Gastrocnemius medialis (tissue), 4 donors: ENCODE results near the gene CTTNBP2NL. TPM values are rescaled to one million over a fixed set of nuclear protein-coding genes. Genes with fewer than 3 reads are reported as not detected.
A peak's percentile ranks its signal among the peaks of the same experiment; 100 is the strongest.

Experiments
- ATAC-seq, 2 donors: fragments of 150-250 bp; one replicate each; pipeline ENCODE4 v1.9.1; 2016
- DNase-seq, 2 donors: peaks; one replicate each; pipeline ENCODE4 v3.0.0-alpha.2; 2019
- H3K27ac ChIP-seq, 4 donors: fragments of 200-600 bp; sonication (generic); 1 replicate in 1 of 4; 2 replicates in 3 of 4; pipeline ENCODE4 v1.5.1; 2016 to 2018; ENCODE audit warnings: mild to moderate bottlenecking in 2 of 4, moderate library complexity in 1 of 4
- H3K27me3 ChIP-seq, 3 donors: fragments of 200-600 bp; sonication (generic) in 2 of 3; 1 replicate in 1 of 3; 2 replicates in 2 of 3; pipeline versions ENCODE4 v1.5.1 to v1.6.0; 2016 to 2019; ENCODE audit warnings: mild to moderate bottlenecking in 1 of 3, moderate library complexity in 1 of 3
- H3K36me3 ChIP-seq, 2 donors: fragments of 200-600 bp; sonication (generic) in 1 of 2; one replicate each; pipeline ENCODE4 v1.5.1; 2017 to 2018
- H3K4me1 ChIP-seq, 2 donors: fragments of 200-600 bp; sonication (generic) in 1 of 2; one replicate each; pipeline ENCODE4 v1.5.1; 2016 to 2017; ENCODE audit warnings: mild to moderate bottlenecking in 2 of 2
- H3K4me3 ChIP-seq, 4 donors: fragments of 200-600 bp; sonication (generic) in 3 of 4; 1 replicate in 1 of 4; 2 replicates in 3 of 4; pipeline ENCODE4 v1.5.1; 2016 to 2019; ENCODE audit warnings: mild to moderate bottlenecking in 2 of 4
- H3K9me3 ChIP-seq, 3 donors: fragments of 200-600 bp; sonication (generic) in 2 of 3; 1 replicate in 1 of 3; 2 replicates in 2 of 3; pipeline ENCODE4 v1.5.1; 2016 to 2019
- POLR2A ChIP-seq, 2 donors: fragments of 450-650 bp; IDR thresholded peaks; one replicate each; pipeline ENCODE4 v1.6.1; 2017; ENCODE audit warnings: antibody characterized with exemption in 2 of 2, mild to moderate bottlenecking in 2 of 2, moderate library complexity in 2 of 2
- in situ Hi-C, 4 donors: fragments of 200-750 bp; cut with MboI; loops; one replicate each; pipeline versions ENCODE4 v1.15.0 to v1.8.0; 2017; ENCODE audit warnings: low sequenced_read_pairs in 4 of 4
- intact Hi-C: fragments of 100-400 bp; cut with DNase I; formaldehyde crosslinking; loops from one replicate; pipeline ENCODE4 v1.15.1; 2023; ENCODE audit warnings: low total_unique reads
- total RNA-seq, 4 donors: library from RNA; depleted of rRNA; stranded (reverse); fragments of >200 nt; gene quantifications; one replicate each; pipeline versions ENCODE4 v1.1.0 to v1.2.3, GENCODE V29; 2016
- TF ChIP-seq, protein P1 (sequence below), 5 experiments: fragments of 450-650 bp in 3 of 5; fragments of 200-600 bp in 2 of 5; sonication (generic) in 2 of 5; IDR thresholded peaks in 4 of 5; conservative IDR thresholded peaks in 1 of 5; 1 replicate in 4 of 5; 2 replicates in 1 of 5; pipeline ENCODE4 v1.5.1; 2016 to 2019; ENCODE audit warnings: antibody characterized with exemption in 5 of 5, mild to moderate bottlenecking in 3 of 5, moderate library complexity in 3 of 5

Gene CTTNBP2NL
- total RNA-seq, 4 donors from 2014 or later: 2.6 to 7.2 (median 3.9) TPM

- Histone ChIP-seq H3K36me3 (no peaks in the 10 kb centered on the region), H3K4me1 (no peaks in the 10 kb centered on the region), H3K9me3 (no peaks in the 10 kb centered on the region), H3K27me3 (no peaks in the 10 kb centered on the region), H3K4me3 (no peak overlapping the region), H3K27ac (no peak overlapping the region)
- in situ Hi-C loops: no loop called here
- no peak for DNase-seq
- intact Hi-C loops: no loop called here
- TF ChIP-seq POLR2A (IDR thresholded peaks at IDR 0.05): no peak
- TF ChIP-seq, protein P1, sequence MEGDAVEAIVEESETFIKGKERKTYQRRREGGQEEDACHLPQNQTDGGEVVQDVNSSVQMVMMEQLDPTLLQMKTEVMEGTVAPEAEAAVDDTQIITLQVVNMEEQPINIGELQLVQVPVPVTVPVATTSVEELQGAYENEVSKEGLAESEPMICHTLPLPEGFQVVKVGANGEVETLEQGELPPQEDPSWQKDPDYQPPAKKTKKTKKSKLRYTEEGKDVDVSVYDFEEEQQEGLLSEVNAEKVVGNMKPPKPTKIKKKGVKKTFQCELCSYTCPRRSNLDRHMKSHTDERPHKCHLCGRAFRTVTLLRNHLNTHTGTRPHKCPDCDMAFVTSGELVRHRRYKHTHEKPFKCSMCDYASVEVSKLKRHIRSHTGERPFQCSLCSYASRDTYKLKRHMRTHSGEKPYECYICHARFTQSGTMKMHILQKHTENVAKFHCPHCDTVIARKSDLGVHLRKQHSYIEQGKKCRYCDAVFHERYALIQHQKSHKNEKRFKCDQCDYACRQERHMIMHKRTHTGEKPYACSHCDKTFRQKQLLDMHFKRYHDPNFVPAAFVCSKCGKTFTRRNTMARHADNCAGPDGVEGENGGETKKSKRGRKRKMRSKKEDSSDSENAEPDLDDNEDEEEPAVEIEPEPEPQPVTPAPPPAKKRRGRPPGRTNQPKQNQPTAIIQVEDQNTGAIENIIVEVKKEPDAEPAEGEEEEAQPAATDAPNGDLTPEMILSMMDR (IDR thresholded peaks at IDR 0.05 in 4 of 5, conservative IDR thresholded peaks at IDR 0.05 in 1 of 5): no peak
- ATAC-seq: no peak
These were observed 97.3 kb downstream of the CTTNBP2NL start for GRCh38 chr1:112493351-112493750.

DNA sequence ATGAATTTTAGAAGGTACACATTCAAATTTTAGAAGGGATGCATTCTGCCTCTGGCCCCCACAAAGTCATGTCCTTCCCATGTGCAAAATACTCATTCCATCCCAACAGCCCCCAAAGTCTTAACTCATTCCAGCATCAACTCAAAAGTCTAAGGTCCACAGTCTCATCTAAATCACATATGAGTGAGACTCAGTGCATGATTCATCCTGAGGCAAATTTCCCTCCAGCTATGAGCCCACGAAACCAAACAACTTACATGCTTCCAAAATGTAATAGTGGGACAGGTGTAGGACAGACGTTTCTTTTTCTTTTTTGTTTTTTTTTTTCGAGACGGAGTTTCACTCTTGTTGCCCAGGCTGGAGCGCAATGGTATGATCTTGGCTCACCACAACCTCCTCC, 100.3 kb downstream of the CTTNBP2NL start:
- Histone ChIP-seq H3K4me3 (no peak overlapping the region), H3K36me3 (no peaks in the 10 kb centered on the region), H3K27me3 (no peaks in the 10 kb centered on the region), H3K4me1 (no peaks in the 10 kb centered on the region), H3K9me3 (no peaks in the 10 kb centered on the region), H3K27ac (no peak overlapping the region)
- ATAC-seq: no peak
- TF ChIP-seq, protein P1 (IDR thresholded peaks at IDR 0.05 in 4 of 5, conservative IDR thresholded peaks at IDR 0.05 in 1 of 5): no peak
- TF ChIP-seq POLR2A (IDR thresholded peaks at IDR 0.05): no peak
- no peak for DNase-seq
- in situ Hi-C loops: no loop called here
- intact Hi-C loops: no loop called here

DNA sequence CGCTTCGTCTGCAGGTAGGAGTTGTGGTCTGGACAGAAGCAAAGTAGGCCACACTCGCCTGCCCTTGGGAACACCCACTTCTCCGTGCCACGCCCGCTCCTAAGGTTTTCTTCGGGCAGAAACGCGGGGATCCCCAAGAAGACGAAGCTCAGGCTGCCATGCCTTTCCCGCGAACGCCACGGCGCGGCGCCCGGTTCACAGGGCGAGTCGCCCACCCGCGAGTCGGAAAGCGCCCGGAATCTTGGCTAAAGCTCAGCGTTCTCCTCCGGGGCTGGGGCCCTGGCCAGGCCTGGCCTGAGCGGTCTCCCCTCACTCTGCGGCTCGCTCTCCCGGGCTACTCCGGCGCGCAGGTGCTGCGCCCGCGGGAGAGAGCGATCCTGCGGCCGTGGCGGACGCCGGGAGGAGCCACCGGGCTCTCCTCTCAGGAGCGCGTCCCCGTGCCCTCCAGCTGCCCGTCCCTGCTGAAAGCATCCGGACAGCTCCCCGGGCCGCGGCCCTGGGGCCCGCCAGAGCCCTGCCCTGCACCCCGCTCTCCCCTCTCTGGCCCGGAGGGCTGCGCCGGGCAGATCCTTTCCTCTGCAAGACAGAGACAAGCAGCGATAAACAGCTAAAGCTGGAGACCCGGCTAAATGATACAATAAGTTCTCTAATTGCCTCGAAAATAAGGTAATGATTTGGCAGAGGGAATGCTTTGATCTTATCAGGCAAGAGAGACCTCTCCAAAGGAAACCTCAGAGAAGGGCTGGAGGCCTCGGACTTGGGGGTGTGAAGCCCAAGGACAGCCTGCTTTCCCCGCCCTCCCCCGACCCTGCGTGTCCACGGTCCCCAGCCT, 106.0 kb downstream of the CTTNBP2NL start:
- Histone ChIP-seq H3K27ac (no peak overlapping the region), H3K9me3 (no peaks in the 10 kb centered on the region), H3K36me3 (no peaks in the 10 kb centered on the region), H3K4me3 (peak overlapping the region; percentile 56 to 80 (median 57)), H3K4me1 (peaks cover 4 to 8% of the 10 kb centered on the region in 2 donors), H3K27me3 (peaks cover 0 to 17% (median 14%) of the 10 kb centered on the region in 3 donors)
- peak in 1 of 2 donors; percentile 33 for DNase-seq
- in situ Hi-C loops: no loop called here
- ATAC-seq: peak in 1 of 2 donors; percentile 75
- TF ChIP-seq, protein P1 (IDR thresholded peaks at IDR 0.05 in 4 of 5, conservative IDR thresholded peaks at IDR 0.05 in 1 of 5): peak in 4 of 5 experiments; percentile 35 to 68 (median 46)
- TF ChIP-seq POLR2A (IDR thresholded peaks at IDR 0.05): no peak
- intact Hi-C loops: loop anchor here (2.0 kb wide), 1 partner anchor 205 kb away; the partner anchor contains the start of gene RHOC

DNA sequence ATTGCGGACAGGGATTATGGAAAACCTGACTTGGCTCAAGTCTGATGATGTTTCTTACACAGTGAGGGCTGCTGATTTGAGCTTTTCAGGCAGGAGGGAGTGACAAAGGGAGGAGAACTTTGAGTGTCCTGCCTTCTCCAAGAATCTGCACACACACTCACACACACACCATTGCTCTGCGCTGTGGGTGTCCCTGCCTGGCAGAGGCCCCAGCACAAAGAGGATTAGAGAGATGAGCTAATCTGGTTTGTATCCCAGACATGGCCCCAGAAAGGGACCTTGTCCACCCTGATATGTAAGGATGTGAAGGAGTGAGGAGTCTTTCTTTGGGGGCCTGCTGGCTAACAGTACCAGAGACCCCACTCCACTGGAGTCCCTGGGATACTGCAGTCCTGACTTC, 106.8 kb downstream of the CTTNBP2NL start:
- intact Hi-C loops: no loop called here
- in situ Hi-C loops: no loop called here
- Histone ChIP-seq H3K4me1 (peaks cover 4 to 11% of the 10 kb centered on the region in 2 donors), H3K4me3 (no peak overlapping the region), H3K9me3 (no peaks in the 10 kb centered on the region), H3K27me3 (peaks cover 8 to 25% (median 22%) of the 10 kb centered on the region in 3 donors), H3K36me3 (no peaks in the 10 kb centered on the region), H3K27ac (no peak overlapping the region)
- no peak for TF ChIP-seq POLR2A (IDR thresholded peaks at IDR 0.05)
- TF ChIP-seq, protein P1 (IDR thresholded peaks at IDR 0.05 in 4 of 5, conservative IDR thresholded peaks at IDR 0.05 in 1 of 5): no peak
- DNase-seq (no peak), ATAC-seq (no peak)
